GM21529 (cell line): ENCODE measurements around the gene GRIN3B.
A peak's percentile ranks its signal among the peaks of the same experiment; 100 is the strongest.

ENCODE experiments used
- ATAC-seq: cut with Tn5 transposase; IDR thresholded peaks from one replicate; pipeline ENCODE4 v1.9.1; 2021; ENCODE audit not compliant: unreplicated experiment

GRIN3B gene

GRCh38 chr19:964761-965694, 35.2 kb upstream of the GRIN3B start:
- ATAC-seq = no peak

DNA sequence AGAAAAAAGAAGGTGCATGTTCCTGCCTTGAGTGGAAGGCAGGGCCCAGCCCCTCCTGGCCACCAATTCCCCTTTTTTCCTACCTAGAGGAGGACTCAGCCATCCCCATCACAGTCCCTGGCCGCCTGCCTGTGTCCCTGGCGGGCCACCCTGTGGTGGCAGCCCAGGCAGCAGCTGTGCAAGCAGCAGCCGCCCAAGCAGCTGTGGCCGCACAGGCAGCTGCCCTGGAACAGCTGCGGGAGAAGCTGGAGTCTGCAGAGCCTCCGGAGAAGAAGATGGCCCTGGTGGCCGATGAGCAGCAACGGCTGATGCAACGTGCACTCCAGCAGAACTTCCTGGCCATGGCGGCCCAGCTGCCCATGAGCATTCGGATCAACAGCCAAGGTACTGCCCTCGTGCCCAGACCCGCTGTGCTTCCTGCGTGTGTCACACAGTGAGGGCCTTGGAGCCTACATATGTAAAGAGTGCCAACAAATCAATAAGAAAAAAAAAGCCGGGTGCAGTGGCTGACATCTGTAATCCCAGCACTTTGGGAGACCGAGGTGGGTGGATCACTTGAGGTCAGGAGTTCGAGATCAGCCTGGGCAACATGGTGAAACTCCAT, 33.6 kb upstream of the GRIN3B start:
- ATAC-seq = no peak

DNA sequence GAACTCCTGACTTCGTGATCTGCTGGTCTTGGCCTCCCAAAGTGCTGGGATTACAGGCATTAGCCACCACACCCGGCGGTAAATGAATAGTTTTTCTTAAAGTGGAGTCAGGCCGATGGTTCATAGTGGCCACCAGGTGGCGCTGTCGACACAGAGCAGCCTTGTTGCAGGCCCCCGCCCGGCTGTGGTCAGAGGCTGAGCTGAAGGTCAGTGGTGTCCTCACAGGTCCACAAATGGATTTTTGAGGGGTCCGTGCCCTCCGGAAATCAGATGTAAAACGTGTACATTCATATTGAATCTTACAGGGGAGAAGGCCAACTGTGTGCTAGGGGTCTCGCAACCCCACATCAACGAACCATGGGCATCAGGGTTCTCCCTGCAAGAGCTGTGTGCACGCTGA, 29.5 kb upstream of the GRIN3B start:
- ATAC-seq = no peak

GRCh38 chr19:971795-972194, 28.4 kb upstream of the GRIN3B start:
- no peak for ATAC-seq

DNA sequence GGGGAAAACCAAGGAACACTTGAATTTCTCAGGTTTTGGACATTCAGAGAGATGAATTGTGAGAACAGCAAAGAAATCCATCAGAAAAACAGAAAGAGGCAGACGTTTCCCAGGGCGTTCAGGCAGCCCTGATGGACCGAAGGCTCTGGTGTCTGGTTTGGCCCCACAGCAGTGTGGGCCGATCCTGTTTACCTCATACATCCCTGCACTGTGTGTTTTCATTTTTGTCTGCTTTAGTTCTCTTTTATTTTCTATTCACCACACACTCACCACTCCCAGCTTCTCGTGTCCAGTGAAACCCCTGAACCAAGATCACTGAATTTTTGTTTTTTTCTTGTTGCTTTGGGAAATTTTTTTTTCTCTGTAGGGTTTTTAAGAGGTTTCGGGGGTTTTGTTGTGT, 27.9 kb upstream of the GRIN3B start:
- ATAC-seq = no peak

DNA sequence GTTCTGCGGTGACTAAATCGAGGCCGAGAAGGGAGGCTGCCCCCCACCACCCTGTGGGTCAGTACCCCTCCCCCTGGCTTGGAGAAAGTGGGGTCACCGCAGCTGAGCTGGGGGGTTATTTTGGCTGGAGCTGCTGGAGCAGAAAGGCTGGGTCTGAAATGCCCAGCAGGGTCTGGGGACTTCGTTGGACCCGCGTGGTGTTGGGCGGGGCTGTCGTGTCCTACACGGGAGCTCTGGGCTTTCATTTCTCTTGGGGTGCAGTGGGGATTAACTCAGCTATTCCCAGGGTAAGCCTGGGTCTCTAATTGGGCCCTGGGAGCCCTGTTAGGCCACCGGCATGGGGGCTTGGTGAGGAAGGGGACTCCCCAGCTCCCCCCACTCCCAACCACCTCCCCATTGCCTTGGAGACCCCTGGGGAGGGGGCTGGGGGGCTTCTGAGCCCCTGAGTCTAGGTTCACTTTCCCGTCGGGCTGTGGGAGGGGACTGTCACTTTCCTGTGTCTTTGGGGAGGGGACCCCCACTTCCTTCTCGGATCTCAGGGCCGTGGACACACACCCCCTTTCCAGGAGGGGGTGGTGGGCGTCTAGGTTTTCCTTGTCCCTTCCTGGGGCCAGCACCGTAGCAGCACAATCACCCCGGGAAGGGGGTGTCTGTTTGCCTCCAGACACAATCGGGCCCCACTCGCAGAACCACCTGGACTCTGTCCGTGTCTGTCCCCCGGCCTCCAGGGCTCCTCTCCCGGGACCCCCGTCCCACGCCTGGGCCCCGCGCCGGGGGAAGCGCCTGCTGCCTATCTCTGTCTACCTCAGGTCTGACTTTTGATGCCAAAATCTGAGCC, 26.3 kb upstream of the GRIN3B start:
- no peak for ATAC-seq

GRCh38 chr19:974564-975257, 25.5 kb upstream of the GRIN3B start:
- ATAC-seq = no peak

DNA sequence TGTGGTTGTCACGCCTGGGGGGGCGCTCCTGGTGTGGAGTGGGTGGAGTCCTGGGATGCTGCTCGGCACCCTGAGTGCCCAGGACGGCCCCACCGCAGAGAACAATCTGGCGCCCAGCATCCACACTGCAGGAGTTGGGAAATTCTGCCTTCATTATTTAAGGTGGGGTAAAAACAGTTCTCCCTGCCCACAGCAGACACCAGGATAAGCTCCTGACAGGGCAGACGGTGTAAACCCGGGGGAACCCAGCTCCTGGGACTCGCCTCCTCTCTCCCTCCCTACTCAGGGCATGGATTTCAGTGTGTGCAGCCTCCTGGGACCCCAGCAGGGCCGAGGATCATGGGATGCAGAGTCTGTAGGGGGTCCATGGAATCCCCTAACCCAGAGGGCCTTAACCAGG, 23.7 kb upstream of the GRIN3B start:
- no peak for ATAC-seq

DNA sequence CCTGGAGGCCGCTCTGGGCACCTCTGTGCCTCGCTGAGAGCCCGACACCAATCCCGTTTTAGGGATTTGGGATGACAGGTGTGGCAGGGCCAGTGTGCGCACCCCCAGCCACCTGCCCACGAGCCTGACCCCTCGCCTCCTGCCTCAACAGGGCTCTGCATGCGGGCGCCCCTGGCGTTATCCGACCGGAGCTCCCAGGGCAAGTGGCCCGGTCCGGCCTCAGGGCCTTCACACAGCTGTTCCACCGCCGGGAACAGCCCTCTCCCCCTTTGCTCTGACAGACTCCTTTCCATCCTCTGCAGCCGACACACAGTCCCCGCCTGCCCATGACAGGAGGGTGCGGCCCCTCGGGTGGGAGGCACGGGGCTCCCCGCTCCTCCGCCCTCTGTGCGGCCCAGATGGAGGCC, 23.2 kb upstream of the GRIN3B start:
- ATAC-seq = no peak

DNA sequence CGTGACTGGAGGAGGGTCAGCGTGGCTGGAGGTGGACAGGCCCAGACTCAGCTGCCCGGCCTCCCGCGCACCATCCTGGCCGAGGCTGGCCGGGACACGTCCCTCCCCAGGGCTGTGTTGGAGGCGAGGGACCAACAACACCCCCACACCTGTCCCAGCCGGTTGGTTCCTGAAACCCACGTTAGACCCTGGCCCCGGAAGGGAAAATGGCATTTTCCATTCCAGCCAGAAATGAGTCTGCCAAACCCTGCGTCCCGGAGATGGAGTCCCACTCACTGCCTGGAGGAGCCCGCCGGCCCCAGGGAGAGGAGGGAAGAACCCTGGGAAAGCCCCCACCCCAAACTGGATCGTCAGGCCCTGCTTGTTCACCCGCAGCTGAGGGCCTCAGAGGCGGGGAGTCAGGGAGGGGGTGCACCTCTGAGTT, 20.9 kb upstream of the GRIN3B start:
- ATAC-seq = no peak

GRCh38 chr19:980133-980998, 19.9 kb upstream of the GRIN3B start:
- ATAC-seq = no peak

DNA sequence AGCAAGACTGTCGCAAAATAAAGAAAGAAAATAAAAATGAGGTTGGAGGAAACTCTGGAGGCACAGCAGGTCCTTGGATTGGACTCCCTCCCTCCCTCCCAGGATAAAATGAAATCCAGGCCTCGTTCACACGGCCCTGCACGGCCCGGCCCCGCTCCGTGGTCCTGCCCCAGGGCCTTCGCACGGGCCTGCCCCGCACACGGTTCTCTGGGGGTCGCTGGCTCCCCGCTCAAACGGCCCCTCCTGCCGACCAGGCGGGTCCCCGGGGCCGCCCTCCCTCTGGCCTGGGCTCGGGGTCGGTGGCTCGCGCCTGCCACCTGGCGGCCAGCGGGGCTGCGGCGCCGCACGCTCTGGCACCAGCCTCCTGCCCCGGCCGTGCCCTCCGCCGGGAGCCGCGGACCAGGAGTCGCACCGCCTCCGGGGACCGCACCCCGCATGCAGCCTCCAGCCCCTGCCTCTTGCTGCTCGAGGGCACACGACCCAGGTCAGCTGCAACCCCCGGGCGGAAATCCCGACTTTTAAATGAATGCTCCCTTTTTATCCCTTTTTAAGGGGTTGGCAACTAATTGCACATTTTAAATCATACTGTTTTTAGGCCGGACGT, 17.6 kb upstream of the GRIN3B start:
- ATAC-seq = no peak

- ATAC-seq = peak; percentile 62
Observed at GRCh38 chr19:984165-984967, 15.9 kb upstream of the GRIN3B start, which contains the start of gene WDR18. WDR18 (plus strand) TSS chr19:984345; CDS start chr19:984354, 9 bp downstream.

DNA sequence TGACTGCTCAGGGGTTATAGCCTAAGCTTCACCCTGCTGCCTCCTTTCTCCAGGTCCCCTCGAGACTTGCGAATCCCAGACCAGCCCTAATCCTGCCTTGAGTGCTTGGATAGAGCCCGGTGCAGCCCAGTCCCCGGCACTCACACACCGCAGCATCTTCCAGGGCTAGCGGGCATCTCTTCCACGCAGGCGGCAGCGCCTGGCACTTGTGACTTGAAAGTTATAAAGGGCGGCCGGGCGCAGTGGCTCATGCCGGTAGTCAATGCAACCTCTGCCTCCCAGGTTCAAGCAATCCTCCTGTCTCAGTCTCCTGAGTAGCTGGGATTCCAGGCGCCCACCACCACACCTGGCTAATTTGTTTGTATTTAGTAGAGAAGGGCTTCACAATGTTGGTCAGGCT, 14.1 kb upstream of the GRIN3B start:
- no peak for ATAC-seq

DNA sequence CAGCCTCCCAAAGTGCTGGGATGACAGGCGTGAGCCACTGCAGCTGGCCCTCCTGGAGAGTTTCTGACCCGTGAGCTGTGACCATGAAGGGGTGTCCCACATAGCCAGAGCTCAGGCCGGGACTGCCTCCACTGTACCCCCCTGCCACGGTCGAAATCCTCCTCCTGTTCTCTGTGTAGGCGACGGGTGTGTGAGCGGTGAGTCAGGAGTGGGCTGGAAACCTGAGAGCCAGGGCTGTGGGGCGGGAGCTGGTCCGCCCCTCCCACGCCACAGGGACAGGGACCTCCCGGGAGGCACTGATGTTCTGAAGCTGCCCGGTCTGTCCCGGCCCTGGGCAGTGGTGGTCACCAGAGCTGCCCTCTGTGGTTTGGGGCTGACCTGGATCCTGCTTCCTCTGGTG, 12.1 kb upstream of the GRIN3B start:
- no peak for ATAC-seq

- ATAC-seq = no peak
Observed at GRCh38 chr19:988510-988909, 11.7 kb upstream of the GRIN3B start.

GRCh38 chr19:989381-990081, 10.7 kb upstream of the GRIN3B start:
- no peak for ATAC-seq

GRCh38 chr19:990119-990571, 10.1 kb upstream of the GRIN3B start:
- no peak for ATAC-seq
